HG02588 (cell line): ENCODE measurements around the gene ZSCAN25.
"Not testable (repeated sequence)": the region's sequence is repeated elsewhere in the genome, so short reads cannot be mapped to it uniquely, and the experiment has no call there.

ENCODE experiments used
- ATAC-seq: cut with Tn5 transposase; IDR thresholded peaks from one replicate; pipeline ENCODE4 v1.9.1; 2021; ENCODE audit warnings: mild to moderate bottlenecking, moderate library complexity; ENCODE audit not compliant: unreplicated experiment

Gene ZSCAN25

GRCh38 chr7:99644431-99644830 is 27.7 kb downstream of the ZSCAN25 start:
- ATAC-seq, result no peak

- ATAC-seq, result no peak
These were observed 28.8 kb downstream of the ZSCAN25 start for GRCh38 chr7:99645590-99645989.

- no peak for ATAC-seq
These were observed 32.1 kb downstream of the ZSCAN25 start for GRCh38 chr7:99648843-99649242.

- ATAC-seq, result no peak
These were observed 34.5 kb downstream of the ZSCAN25 start for GRCh38 chr7:99651290-99651689.

- ATAC-seq, result no peak
These were observed 35.9 kb downstream of the ZSCAN25 start for GRCh38 chr7:99652671-99653070.

GRCh38 chr7:99653269-99653668 is 36.5 kb downstream of the ZSCAN25 start:
- not testable (repeated sequence) for ATAC-seq

GRCh38 chr7:99653754-99654153 is 37.0 kb downstream of the ZSCAN25 start:
- ATAC-seq, result no peak

- not testable (repeated sequence) for ATAC-seq
These were observed 37.9 kb downstream of the ZSCAN25 start for GRCh38 chr7:99654626-99655025.

GRCh38 chr7:99657879-99658278 is 41.1 kb downstream of the ZSCAN25 start:
- ATAC-seq, result not testable (repeated sequence)

- no peak for ATAC-seq
These were observed 48.7 kb downstream of the ZSCAN25 start for GRCh38 chr7:99665312-99666012.

- no peak for ATAC-seq
These were observed 49.3 kb downstream of the ZSCAN25 start for GRCh38 chr7:99666013-99666395.

- ATAC-seq, result no peak
These were observed 50.4 kb downstream of the ZSCAN25 start for GRCh38 chr7:99667179-99667578.

GRCh38 chr7:99668541-99668940 is 51.8 kb downstream of the ZSCAN25 start:
- no peak for ATAC-seq

GRCh38 chr7:99669782-99670181 is 53.0 kb downstream of the ZSCAN25 start:
- no peak for ATAC-seq

- ATAC-seq, result no peak
These were observed 55.8 kb downstream of the ZSCAN25 start for GRCh38 chr7:99672573-99672972.

- ATAC-seq, result no peak
These were observed 58.4 kb downstream of the ZSCAN25 start for GRCh38 chr7:99674995-99675742.

- no peak for ATAC-seq
These were observed 60.4 kb downstream of the ZSCAN25 start for GRCh38 chr7:99677013-99677647.

GRCh38 chr7:99677648-99678045 is 60.9 kb downstream of the ZSCAN25 start:
- ATAC-seq, result no peak

- ATAC-seq, result no peak
These were observed 62.3 kb downstream of the ZSCAN25 start for GRCh38 chr7:99679032-99679399.

GRCh38 chr7:99679400-99680191 is 62.9 kb downstream of the ZSCAN25 start, which contains the start of gene CYP3A5:
TSS of gene CYP3A5 (minus strand) at chr7:99679996. CDS start at chr7:99679896, 100 bp downstream.
- no peak for ATAC-seq
